Lower lobe of right lung (tissue), 2 donors: ENCODE measurements around the gene ASB13. TPM values are rescaled to one million over a fixed set of nuclear protein-coding genes. Genes with fewer than 3 reads are reported as not detected.

Experiments used
- ATAC-seq, 2 donors: fragments of 200-7000 bp; cut with Tn5 transposase; one replicate each; pipeline ENCODE4 v1.9.1; 2020 to 2022; ENCODE audit warnings: mild to moderate bottlenecking in 2 of 2, moderate library complexity in 2 of 2
- DNase-seq: peaks from one replicate; pipeline ENCODE4 v3.0.0-alpha.2; 2020
- H3K27ac ChIP-seq: fragments of 200-600 bp; one replicate; pipeline ENCODE4 v1.8.0; 2022
- H3K27me3 ChIP-seq: fragments of 200-600 bp; one replicate; pipeline ENCODE4 v1.8.0; 2022; ENCODE audit warnings: low read depth
- H3K36me3 ChIP-seq: fragments of 200-600 bp; one replicate; pipeline ENCODE4 v1.8.0; 2022; ENCODE audit warnings: mild to moderate bottlenecking
- H3K4me1 ChIP-seq: fragments of 200-600 bp; one replicate; pipeline ENCODE4 v1.8.0; 2022
- H3K4me3 ChIP-seq: fragments of 200-600 bp; one replicate; pipeline ENCODE4 v1.8.0; 2022; ENCODE audit warnings: mild to moderate bottlenecking
- H3K9me3 ChIP-seq: fragments of 200-600 bp; one replicate; pipeline ENCODE4 v1.8.0; 2022
- intact Hi-C: fragments of 100-400 bp; cut with DNase I; formaldehyde crosslinking; loops from one replicate; pipeline ENCODE4 v1.11.0; 2022
- total RNA-seq: library from RNA; stranded (reverse); fragmentation: NEBNext Ultra II Directional; extraction: Animal tissue kit (Norgen Biotek cat#: 25700); gene quantifications from one replicate; pipeline ENCODE4 v1.2.1, GENCODE V29; 2021
- TF ChIP-seq, protein P1 (sequence below): fragments of 200-600 bp; IDR thresholded peaks from one replicate; pipeline ENCODE4 v1.8.0; 2022; ENCODE audit warnings: antibody characterized with exemption, mild to moderate bottlenecking
- donor health status: DM: no; HTN: yes; CAD: no; lungs with severe emphysema.

ASB13 gene
- total RNA-seq, 1 donor from 2014 or later: 27.6 TPM

DNA sequence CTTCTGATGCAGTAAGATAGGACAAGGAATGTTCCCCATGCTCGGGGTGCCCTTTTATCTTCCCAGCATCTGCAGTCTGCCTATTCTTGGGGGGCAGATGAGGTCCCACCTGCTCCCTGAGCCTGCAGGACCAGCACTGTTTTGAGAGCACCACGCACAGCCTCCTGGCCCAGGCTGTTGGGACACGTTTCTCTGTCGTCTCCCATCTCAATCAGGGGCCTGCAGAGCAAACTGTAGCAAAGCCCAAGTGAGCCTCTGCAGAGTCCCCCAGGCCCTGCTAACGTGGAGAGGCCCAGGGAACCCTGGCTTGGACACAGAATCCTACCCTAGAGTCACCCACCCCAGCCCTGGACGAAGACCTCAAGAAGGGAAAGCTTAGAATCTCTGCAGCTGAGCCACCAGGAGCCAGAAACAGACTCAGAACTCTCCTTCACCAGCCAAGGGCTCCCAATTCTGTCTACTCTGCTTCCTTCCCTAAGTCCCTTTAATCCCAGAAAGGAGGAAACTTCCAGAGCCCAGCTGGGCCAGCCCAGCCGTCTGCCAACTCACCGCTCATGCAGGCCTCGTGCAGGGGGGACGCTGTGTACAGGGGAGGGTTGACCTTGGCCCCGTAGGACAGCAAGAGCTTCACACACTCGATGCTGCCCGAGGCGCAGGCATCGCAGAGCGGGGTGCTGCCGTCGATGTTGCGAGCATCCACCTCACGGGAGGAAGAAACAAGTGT is 15.6 kb downstream of the ASB13 start:
- Histone ChIP-seq H3K9me3 (no peaks in the 10 kb centered on the region), H3K27ac (no peak overlapping the region), H3K4me1 (no peaks in the 10 kb centered on the region), H3K27me3 (no peaks in the 10 kb centered on the region), H3K36me3 (peaks cover 32% of the 10 kb centered on the region), H3K4me3 (no peak overlapping the region)
- TF ChIP-seq, protein P1, sequence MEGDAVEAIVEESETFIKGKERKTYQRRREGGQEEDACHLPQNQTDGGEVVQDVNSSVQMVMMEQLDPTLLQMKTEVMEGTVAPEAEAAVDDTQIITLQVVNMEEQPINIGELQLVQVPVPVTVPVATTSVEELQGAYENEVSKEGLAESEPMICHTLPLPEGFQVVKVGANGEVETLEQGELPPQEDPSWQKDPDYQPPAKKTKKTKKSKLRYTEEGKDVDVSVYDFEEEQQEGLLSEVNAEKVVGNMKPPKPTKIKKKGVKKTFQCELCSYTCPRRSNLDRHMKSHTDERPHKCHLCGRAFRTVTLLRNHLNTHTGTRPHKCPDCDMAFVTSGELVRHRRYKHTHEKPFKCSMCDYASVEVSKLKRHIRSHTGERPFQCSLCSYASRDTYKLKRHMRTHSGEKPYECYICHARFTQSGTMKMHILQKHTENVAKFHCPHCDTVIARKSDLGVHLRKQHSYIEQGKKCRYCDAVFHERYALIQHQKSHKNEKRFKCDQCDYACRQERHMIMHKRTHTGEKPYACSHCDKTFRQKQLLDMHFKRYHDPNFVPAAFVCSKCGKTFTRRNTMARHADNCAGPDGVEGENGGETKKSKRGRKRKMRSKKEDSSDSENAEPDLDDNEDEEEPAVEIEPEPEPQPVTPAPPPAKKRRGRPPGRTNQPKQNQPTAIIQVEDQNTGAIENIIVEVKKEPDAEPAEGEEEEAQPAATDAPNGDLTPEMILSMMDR: no peak
- ATAC-seq (no peak), DNase-seq (no peak)
- intact Hi-C loops: no loop called here

DNA sequence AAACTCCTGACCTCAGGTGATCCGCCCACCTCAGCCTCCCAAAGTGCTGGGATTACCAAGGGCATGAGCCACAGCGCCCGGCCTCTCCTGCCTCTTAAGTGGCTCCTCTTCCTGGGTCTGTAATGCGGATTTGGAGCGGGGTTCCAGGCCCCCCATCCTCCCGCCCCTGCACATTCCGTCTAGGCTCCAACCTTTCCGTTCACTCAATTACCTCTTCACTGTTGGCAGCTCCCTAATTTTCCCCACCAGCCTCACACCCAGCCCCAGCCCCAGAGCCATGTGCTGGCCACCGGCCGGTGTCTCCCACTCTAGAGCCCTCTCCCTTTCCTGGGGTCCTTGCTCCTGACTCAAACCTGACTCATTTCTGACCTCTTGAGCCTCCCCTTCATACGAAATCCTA is 16.6 kb downstream of the ASB13 start:
- no peaks in the 10 kb centered on the region for H3K27me3 ChIP-seq
- peaks cover 33% of the 10 kb centered on the region for H3K36me3 ChIP-seq
- intact Hi-C loops: no loop called here
- DNase-seq (no peak), ATAC-seq (no peak)
- no peak overlapping the region for H3K27ac ChIP-seq
- TF ChIP-seq, protein P1: no peak
- no peaks in the 10 kb centered on the region for H3K9me3 ChIP-seq
- no peak overlapping the region for H3K4me3 ChIP-seq
- H3K4me1 ChIP-seq: no peaks in the 10 kb centered on the region

DNA sequence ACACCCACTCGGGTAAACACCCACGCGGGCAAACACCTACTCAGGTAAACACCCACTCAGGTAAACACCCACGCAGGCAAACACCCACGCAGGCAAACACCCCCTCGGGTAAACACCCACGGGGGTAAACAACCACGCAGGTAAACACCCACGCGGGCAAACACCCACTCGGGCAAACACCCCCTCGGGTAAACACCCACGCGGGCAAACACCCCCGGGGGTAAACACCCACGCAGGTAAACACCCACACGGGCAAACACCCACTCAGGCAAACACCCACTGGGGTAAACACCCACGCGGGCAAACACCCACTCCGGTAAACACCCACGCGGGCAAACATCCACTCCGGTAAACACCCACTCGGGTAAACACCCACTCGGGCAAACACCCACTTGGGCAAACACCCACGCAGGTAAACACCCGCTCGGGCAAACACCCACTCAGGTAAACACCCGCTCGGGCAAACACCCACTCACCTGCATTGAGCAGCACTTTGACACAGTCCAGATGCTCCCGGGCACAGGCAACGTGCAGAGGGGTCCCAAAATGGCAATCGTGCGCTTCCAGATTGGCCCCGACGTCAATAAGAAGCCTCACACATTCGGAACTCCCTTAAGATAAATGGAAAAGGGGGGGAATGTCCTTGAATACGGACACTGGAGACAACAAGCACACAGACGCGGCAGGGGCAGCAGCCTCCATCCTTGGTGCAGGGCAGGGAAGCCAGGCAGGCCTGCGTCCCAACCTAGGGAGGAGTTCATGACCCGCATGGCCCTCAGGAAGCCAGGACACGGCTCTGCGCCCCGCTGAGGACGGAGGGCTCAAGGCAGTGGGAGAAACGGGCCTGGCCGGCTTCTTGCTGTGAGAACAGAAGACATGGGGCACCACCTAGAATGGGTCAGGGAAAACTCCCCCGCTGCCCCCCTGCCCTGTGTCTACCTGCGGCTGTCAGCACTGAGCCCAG is 17.6 kb downstream of the ASB13 start:
- Histone ChIP-seq H3K9me3 (no peaks in the 10 kb centered on the region), H3K4me1 (peaks cover 4% of the 10 kb centered on the region), H3K27me3 (no peaks in the 10 kb centered on the region), H3K36me3 (peaks cover 42% of the 10 kb centered on the region), H3K4me3 (no peak overlapping the region), H3K27ac (no peak overlapping the region)
- ATAC-seq: no peak
- DNase-seq: no peak
- intact Hi-C loops: no loop called here
- TF ChIP-seq, protein P1: no peak

DNA sequence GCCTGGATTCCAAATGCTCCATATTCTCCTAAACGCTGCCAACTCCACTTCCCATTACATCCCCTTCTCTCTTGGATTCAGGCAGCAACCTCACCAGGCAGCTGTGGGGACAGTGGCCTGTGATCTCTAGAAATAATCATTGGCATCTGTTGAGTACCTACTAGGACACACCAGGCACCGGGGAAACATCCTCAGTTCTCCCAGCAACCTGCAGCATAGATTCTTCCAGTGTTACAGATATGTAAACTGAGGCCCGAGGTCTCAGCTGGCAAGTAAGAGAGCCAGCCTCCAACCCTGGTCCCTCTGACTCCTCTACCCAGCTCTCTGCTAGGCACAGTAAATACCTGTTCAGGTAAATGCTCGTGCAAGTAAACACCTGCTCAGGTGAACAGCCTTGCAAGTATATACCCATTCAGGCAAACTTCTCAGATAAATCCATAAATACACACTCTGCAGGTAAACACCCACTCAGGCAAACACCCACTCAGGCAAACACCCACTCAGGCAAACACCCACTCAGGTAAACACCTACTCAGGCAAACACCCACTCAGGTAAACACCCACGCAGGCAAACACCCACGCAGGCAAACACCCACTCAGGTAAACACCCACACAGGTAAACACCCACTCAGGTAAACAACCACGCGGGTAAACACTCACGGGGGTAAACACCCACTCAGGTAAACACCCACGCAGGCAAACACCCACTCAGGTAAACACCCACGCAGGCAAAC is 18.7 kb downstream of the ASB13 start:
- Histone ChIP-seq H3K36me3 (peaks cover 49% of the 10 kb centered on the region), H3K4me1 (peaks cover 5% of the 10 kb centered on the region), H3K9me3 (no peaks in the 10 kb centered on the region), H3K4me3 (no peak overlapping the region), H3K27me3 (no peaks in the 10 kb centered on the region), H3K27ac (no peak overlapping the region)
- ATAC-seq (no peak), DNase-seq (no peak)
- TF ChIP-seq, protein P1: no peak
- intact Hi-C loops: no loop called here

DNA sequence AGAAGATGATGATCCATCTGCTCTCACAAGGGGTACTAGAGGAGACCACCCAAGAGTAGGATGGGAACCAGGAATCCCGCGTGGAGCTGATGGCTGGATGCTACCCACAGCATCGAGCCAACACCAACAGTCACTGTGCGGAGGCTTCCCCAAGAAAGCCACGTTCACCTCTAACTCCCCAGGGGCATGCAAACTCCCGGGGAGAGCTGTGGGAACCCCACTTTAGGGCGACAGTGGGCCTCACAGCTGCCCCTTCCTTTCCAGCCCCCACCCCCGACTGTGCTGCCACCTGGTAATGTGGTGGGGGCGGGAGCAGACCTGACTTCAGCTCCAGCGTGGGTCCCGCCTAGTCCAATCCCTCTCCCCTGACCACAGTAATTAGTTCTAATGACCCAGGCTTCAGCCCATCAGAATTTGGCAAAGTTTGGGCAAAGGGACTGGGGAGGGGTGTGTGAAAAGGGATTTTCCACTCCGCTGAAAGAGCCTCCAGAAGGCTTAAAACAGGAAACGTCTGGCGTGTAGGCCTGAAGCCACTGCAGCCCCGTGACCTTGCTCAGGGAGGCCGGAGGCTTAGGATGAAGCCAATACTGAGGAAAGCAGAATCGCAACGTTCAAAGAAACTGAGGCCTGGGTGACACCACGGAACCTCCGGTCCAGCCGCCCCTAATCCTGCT is 20.3 kb downstream of the ASB13 start:
- Histone ChIP-seq H3K27me3 (no peaks in the 10 kb centered on the region), H3K27ac (peak overlapping the region; percentile 41), H3K4me3 (no peak overlapping the region), H3K4me1 (peaks cover 5% of the 10 kb centered on the region), H3K36me3 (peaks cover 62% of the 10 kb centered on the region), H3K9me3 (no peaks in the 10 kb centered on the region)
- no peak for DNase-seq
- ATAC-seq: peak; percentile 11 to 28
- TF ChIP-seq, protein P1: no peak
- intact Hi-C loops: no loop called here
